ENCODE measurements around the gene FAM227B.
"Not testable (repeated sequence)": the region's sequence is repeated elsewhere in the genome, so short reads cannot be mapped to it uniquely, and the experiment has no call there.

Gene FAM227B

GRCh38 chr15:49619226-49619625 lies 1.4 kb downstream of the FAM227B start:
- DNase-seq (ENCODE audit: low read depth), result no peak
- no peak for TF ChIP-seq CTCF (conservative IDR thresholded peaks at IDR 0.05; ENCODE audit: low read depth, low read length)

GRCh38 chr15:49612240-49612639 lies 8.4 kb downstream of the FAM227B start:
- not testable (repeated sequence) for DNase-seq (ENCODE audit: low read depth); H3K4me3 ChIP-seq (ENCODE audit: low read length)

More at GRCh38 chr15:49619226-49619625, 1.4 kb downstream of the FAM227B start:
- no peak overlapping the region for H3K4me3 ChIP-seq (ENCODE audit: low read length)

- DNase-seq (ENCODE audit: low read depth), result no peak
- no peak overlapping the region for H3K4me3 ChIP-seq (ENCODE audit: low read length)
- no peak for TF ChIP-seq CTCF (conservative IDR thresholded peaks at IDR 0.05; ENCODE audit: low read depth, low read length)
These were observed 10.3 kb downstream of the FAM227B start for GRCh38 chr15:49610157-49610918.

GRCh38 chr15:49606594-49606993 lies 14.0 kb downstream of the FAM227B start:
- DNase-seq (ENCODE audit: low read depth), result no peak
- no peak overlapping the region for H3K4me3 ChIP-seq (ENCODE audit: low read length)
- TF ChIP-seq CTCF (conservative IDR thresholded peaks at IDR 0.05; ENCODE audit: low read depth, low read length), result no peak

- no peak overlapping the region for H3K4me3 ChIP-seq (ENCODE audit: low read length)
- TF ChIP-seq CTCF (conservative IDR thresholded peaks at IDR 0.05; ENCODE audit: low read depth, low read length), result no peak
- DNase-seq (ENCODE audit: low read depth), result no peak
These were observed 15.0 kb downstream of the FAM227B start for GRCh38 chr15:49605588-49605987.

GRCh38 chr15:49604625-49605409 lies 15.8 kb downstream of the FAM227B start:
- no peak for TF ChIP-seq CTCF (conservative IDR thresholded peaks at IDR 0.05; ENCODE audit: low read depth, low read length)
- H3K4me3 ChIP-seq (ENCODE audit: low read length), result no peak overlapping the region
- DNase-seq (ENCODE audit: low read depth), result no peak

GRCh38 chr15:49592829-49593316 lies 27.7 kb downstream of the FAM227B start:
- not testable (repeated sequence) for H3K4me3 ChIP-seq (ENCODE audit: low read length); DNase-seq (ENCODE audit: low read depth)

- TF ChIP-seq CTCF (conservative IDR thresholded peaks at IDR 0.05; ENCODE audit: low read depth, low read length), result no peak
- no peak for DNase-seq (ENCODE audit: low read depth)
- no peak overlapping the region for H3K4me3 ChIP-seq (ENCODE audit: low read length)
These were observed 31.6 kb downstream of the FAM227B start for GRCh38 chr15:49589030-49589429.

Measured in retinal pigment epithelial cell (primary cell).